ENCODE data around the gene NXPH1. TPM values are rescaled to one million over a fixed set of nuclear protein-coding genes. Genes with fewer than 3 reads are reported as not detected.
A peak's percentile ranks its signal among the peaks of the same experiment; 100 is the strongest.

NXPH1 gene
- not detected for total RNA-seq
- polyA plus RNA-seq = not detected
- not detected for total RNA-seq

DNA sequence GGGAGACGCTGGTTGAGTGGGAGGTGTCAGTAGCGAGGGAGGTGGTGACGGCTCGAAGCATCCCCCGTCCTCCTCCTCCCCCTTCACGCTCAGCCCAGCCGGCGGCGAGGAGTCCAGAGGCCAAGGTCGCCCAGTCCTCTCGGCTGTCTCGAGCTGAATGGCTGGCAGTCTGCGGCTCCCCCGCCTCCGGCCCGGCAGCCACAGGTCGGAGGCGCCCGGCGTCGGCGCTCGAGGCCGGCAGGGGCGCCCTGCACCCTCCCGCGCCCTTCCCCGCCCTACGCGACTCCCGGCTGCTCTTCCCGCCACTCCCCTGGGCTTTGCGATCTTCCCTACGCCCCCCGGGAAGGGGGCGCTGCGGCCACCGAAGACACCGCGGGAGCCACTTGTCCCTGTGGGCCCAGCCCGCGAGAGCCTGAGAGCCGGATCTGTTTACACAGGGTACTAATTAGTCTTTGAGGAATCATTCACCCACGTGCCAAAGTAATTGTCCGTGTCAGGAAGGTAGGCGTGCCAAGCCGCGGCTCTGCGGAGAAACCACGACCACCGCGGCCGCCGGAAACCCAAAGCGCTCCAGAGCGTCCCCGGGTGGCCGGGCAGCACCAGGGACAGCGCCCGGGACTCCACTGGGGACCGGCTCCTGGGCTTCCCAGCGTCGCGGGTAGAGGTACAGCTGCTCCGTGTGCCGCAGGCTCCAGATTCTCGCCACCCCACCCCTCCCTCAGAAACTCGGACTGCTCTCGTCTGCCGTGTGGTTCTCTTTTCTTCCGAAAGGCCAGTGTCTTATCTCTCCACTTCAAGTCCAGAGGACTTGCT, at the start of gene NXPH1:
Gene NXPH1 (plus strand): TSS at position 133 of the 813 bp plus-strand sequence.
- H3K27ac Mint-ChIP-seq = peak within 1 kb of the TSS in 2 of 9 donors; percentile 12 to 36
- no peak for ATAC-seq

GRCh38 chr7:8384901-8385300, 48.5 kb upstream of the NXPH1 start:
- no peaks in the 10 kb centered on the region for H3K9me3 ChIP-seq (ENCODE audit: control insufficient read depth in 2 of 3, low read length in 3 of 3)
- Mint-ChIP-seq H3K9me3 (peaks cover 0 to 4% (median 0%) of the 10 kb centered on the region in 11 donors), H3K4me1 (peaks cover 0 to 5% (median 0%) of the 10 kb centered on the region in 7 donors), H3K4me3 (no peak overlapping the region), H3K36me3 (no peaks in the 10 kb centered on the region), H3K27ac (no peak overlapping the region), H3K27me3 (peaks cover 14 to 37% (median 18%) of the 10 kb centered on the region in 5 donors)
- intact Hi-C loops (cut with micrococcal nuclease) = no loop called here
- DNase-seq = no peak
- H3K4me1 ChIP-seq (ENCODE audit: control insufficient read depth in 2 of 2, insufficient read depth in 2 of 2, low read length in 2 of 2) = no peaks in the 10 kb centered on the region
- CTCF ChIA-PET = no interaction called here
- H3K27ac ChIP-seq (ENCODE audit: low read depth, low read length) = no peak overlapping the region
- no peaks in the 10 kb centered on the region for H3K36me3 ChIP-seq (ENCODE audit: control insufficient read depth in 2 of 3, insufficient read depth in 3 of 3, low read length in 3 of 3)
- ATAC-seq = no peak
- H3K27me3 ChIP-seq (ENCODE audit: control insufficient read depth in 2 of 2, insufficient read depth in 2 of 2, low read length in 2 of 2) = no peaks in the 10 kb centered on the region
- POLR2A ChIA-PET = no interaction called here
- H3K4me3 ChIP-seq (ENCODE audit: low read length) = no peak overlapping the region

More for the DNA sequence above, at the start of gene NXPH1:
- DNase-seq = no peak
- H3K9me3 ChIP-seq (ENCODE audit: control insufficient read depth in 2 of 3, low read length in 3 of 3) = no peaks in the 10 kb centered on the region
- no peaks in the 10 kb centered on the region for H3K36me3 ChIP-seq (ENCODE audit: control insufficient read depth in 2 of 3, insufficient read depth in 3 of 3, low read length in 3 of 3)
- POLR2A ChIA-PET = no interaction called here
- no peaks in the 10 kb centered on the region for H3K4me1 ChIP-seq (ENCODE audit: control insufficient read depth in 2 of 2, insufficient read depth in 2 of 2, low read length in 2 of 2)
- intact Hi-C loops (cut with micrococcal nuclease) = loop anchor here in 1 of 2 donors (1.0 kb wide), 1 partner anchor 10 kb away; no protein-coding TSS in a partner anchor
- peaks cover 0 to 22% of the 10 kb centered on the region in 2 donors for H3K27me3 ChIP-seq (ENCODE audit: control insufficient read depth in 2 of 2, insufficient read depth in 2 of 2, low read length in 2 of 2)
- CTCF ChIA-PET = no interaction called here
- peaks cover 0 to 16% (median 5%) of the 10 kb centered on the region in 11 donors for H3K9me3 Mint-ChIP-seq
- peaks cover 78 to 89% (median 78%) of the 10 kb centered on the region in 5 donors for H3K27me3 Mint-ChIP-seq
- peak within 1 kb of the TSS in 9 of 10 donors; percentile 3 to 87 (median 40) for H3K4me3 Mint-ChIP-seq
- peaks cover 8 to 31% (median 26%) of the 10 kb centered on the region in 7 donors for H3K4me1 Mint-ChIP-seq
- no peak within 1 kb of the TSS for H3K4me3 ChIP-seq (ENCODE audit: low read length)
- H3K27ac ChIP-seq (ENCODE audit: low read depth, low read length) = no peak within 1 kb of the TSS
- peaks cover 0 to 10% (median 4%) of the 10 kb centered on the region in 5 donors for H3K36me3 Mint-ChIP-seq

- DNase-seq = no peak
- no peak overlapping the region for H3K27ac Mint-ChIP-seq
- CTCF ChIA-PET = no interaction called here
- POLR2A ChIA-PET = no interaction called here
- H3K27me3 Mint-ChIP-seq = peaks cover 14 to 34% (median 27%) of the 10 kb centered on the region in 5 donors
- ATAC-seq = no peak
- no peaks in the 10 kb centered on the region for H3K27me3 ChIP-seq (ENCODE audit: control insufficient read depth in 2 of 2, insufficient read depth in 2 of 2, low read length in 2 of 2)
- H3K4me1 Mint-ChIP-seq = peaks cover 0 to 5% (median 0%) of the 10 kb centered on the region in 7 donors
- no peak overlapping the region for H3K4me3 Mint-ChIP-seq
- H3K27ac ChIP-seq (ENCODE audit: low read depth, low read length) = no peak overlapping the region
- intact Hi-C loops (cut with micrococcal nuclease) = no loop called here
- no peaks in the 10 kb centered on the region for H3K36me3 ChIP-seq (ENCODE audit: control insufficient read depth in 2 of 3, insufficient read depth in 3 of 3, low read length in 3 of 3)
- H3K4me1 ChIP-seq (ENCODE audit: control insufficient read depth in 2 of 2, insufficient read depth in 2 of 2, low read length in 2 of 2) = no peaks in the 10 kb centered on the region
- H3K9me3 ChIP-seq (ENCODE audit: control insufficient read depth in 2 of 3, low read length in 3 of 3) = no peaks in the 10 kb centered on the region
- H3K36me3 Mint-ChIP-seq = no peaks in the 10 kb centered on the region
- H3K4me3 ChIP-seq (ENCODE audit: low read length) = no peak overlapping the region
- H3K9me3 Mint-ChIP-seq = peaks cover 0 to 4% (median 0%) of the 10 kb centered on the region in 11 donors
Measured at GRCh38 chr7:8386926-8387550, 46.4 kb upstream of the NXPH1 start.

DNA sequence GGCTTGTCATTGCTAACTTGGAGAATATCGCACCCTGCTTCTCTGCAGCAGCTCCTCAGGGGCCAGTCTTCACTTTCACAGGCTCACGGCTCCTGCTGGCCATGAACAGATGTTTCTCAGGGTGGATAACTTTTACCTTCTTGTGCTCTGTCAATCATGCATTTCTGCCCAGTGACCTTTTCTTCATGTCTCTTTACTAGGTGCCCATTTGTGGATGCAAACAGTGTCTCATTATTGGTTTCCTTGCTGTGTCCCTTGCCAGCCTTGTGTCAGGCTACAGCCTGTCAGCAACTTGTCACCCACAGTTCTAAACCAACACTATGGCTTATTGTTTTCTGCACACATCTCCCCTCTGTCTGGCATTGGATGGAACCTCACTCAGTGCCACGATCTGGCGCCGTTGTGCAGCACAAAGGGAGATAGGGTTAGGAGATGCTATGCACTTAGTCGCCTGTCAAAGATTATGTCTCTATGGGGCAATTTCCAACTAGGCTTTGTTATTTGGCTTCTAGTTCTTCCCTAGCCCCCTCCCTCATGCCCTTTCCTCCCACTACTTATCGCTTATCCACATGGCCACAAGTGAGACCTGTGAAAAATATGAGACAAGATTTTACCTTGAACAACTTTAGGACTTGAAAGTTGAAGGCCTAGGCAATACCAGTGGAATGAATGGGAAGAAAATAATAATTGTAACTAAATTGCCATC, 45.7 kb upstream of the NXPH1 start:
- DNase-seq = no peak
- ATAC-seq = no peak
- Mint-ChIP-seq H3K27ac (no peak overlapping the region), H3K9me3 (peaks cover 0 to 4% (median 0%) of the 10 kb centered on the region in 11 donors), H3K4me1 (peaks cover 0 to 5% (median 0%) of the 10 kb centered on the region in 7 donors), H3K4me3 (no peak overlapping the region), H3K27me3 (peaks cover 14 to 39% (median 31%) of the 10 kb centered on the region in 5 donors), H3K36me3 (no peaks in the 10 kb centered on the region)
- intact Hi-C loops (cut with micrococcal nuclease) = no loop called here
- no peak overlapping the region for H3K4me3 ChIP-seq (ENCODE audit: low read length)
- no peak overlapping the region for H3K27ac ChIP-seq (ENCODE audit: low read depth, low read length)
- ChIA-PET POLR2A (no interaction called here), CTCF (no interaction called here)
- H3K9me3 ChIP-seq (ENCODE audit: control insufficient read depth in 2 of 3, low read length in 3 of 3) = no peaks in the 10 kb centered on the region
- H3K36me3 ChIP-seq (ENCODE audit: control insufficient read depth in 2 of 3, insufficient read depth in 3 of 3, low read length in 3 of 3) = no peaks in the 10 kb centered on the region
- no peaks in the 10 kb centered on the region for H3K4me1 ChIP-seq (ENCODE audit: control insufficient read depth in 2 of 2, insufficient read depth in 2 of 2, low read length in 2 of 2)
- no peaks in the 10 kb centered on the region for H3K27me3 ChIP-seq (ENCODE audit: control insufficient read depth in 2 of 2, insufficient read depth in 2 of 2, low read length in 2 of 2)

DNA sequence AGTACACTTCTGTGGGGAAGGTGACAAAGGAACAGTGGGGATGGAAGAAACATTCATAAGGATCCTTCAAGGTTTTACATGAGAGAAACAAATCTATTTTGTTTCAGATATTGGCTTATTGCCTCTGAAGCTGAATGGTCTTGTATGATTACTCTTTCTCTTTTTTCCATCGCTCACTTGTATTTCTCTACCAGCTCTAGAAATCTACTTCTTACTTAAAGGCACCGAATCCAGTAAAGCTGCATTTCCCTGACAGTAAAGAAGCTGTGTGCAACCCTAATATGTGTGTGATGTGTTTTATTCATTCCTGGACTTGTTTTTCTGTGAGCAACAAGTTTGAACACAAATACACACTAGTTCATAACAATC, 45.2 kb upstream of the NXPH1 start:
- Histone ChIP-seq H3K9me3 (ENCODE audit: control insufficient read depth in 2 of 3, low read length in 3 of 3) (no peaks in the 10 kb centered on the region), H3K27me3 (ENCODE audit: control insufficient read depth in 2 of 2, insufficient read depth in 2 of 2, low read length in 2 of 2) (no peaks in the 10 kb centered on the region), H3K4me1 (ENCODE audit: control insufficient read depth in 2 of 2, insufficient read depth in 2 of 2, low read length in 2 of 2) (no peaks in the 10 kb centered on the region), H3K4me3 (ENCODE audit: low read length) (no peak overlapping the region), H3K27ac (ENCODE audit: low read depth, low read length) (no peak overlapping the region), H3K36me3 (ENCODE audit: control insufficient read depth in 2 of 3, insufficient read depth in 3 of 3, low read length in 3 of 3) (no peaks in the 10 kb centered on the region)
- H3K4me1 Mint-ChIP-seq = peaks cover 0 to 5% (median 0%) of the 10 kb centered on the region in 7 donors
- H3K27me3 Mint-ChIP-seq = peaks cover 14 to 39% (median 36%) of the 10 kb centered on the region in 5 donors
- ATAC-seq = no peak
- ChIA-PET POLR2A (no interaction called here), CTCF (no interaction called here)
- DNase-seq = no peak
- no peak overlapping the region for H3K27ac Mint-ChIP-seq
- no peaks in the 10 kb centered on the region for H3K36me3 Mint-ChIP-seq
- H3K4me3 Mint-ChIP-seq = no peak overlapping the region
- H3K9me3 Mint-ChIP-seq = peaks cover 0 to 4% (median 0%) of the 10 kb centered on the region in 11 donors
- intact Hi-C loops (cut with micrococcal nuclease) = no loop called here

DNA sequence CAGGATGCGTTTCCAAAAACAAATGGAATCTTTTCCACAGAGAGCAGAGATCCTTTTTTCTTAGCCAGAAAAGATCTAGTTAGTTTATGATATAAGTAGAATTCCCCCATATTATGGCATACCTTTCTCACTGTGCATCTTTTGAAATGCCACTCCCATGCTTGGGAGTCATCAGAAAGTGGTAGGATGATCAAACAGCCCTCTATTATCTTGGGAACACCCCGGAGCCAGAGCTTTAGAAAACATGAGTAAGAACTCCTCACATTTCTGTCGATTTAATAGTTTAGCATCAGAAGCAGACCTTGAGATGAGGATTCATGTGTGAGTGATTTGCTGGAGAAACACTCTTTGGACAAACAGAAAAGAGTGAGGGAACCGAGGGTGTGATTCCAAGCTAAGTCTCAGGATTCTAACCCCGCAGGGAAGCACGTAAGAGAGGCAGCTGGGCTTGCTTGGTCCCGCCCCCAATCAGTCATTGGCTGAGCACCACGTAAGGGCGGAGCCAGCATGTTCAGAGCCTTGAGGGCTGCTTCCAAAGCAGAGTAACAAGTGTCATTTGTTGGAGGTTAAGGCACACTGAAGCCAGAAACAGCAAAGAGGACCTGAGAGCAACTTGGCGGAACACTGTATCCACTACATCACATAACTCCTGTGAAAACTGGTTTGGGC, 43.7 kb upstream of the NXPH1 start:
- no peak overlapping the region for H3K27ac Mint-ChIP-seq
- ChIA-PET POLR2A (no interaction called here), CTCF (no interaction called here)
- H3K27me3 Mint-ChIP-seq = peaks cover 14 to 46% (median 41%) of the 10 kb centered on the region in 5 donors
- DNase-seq = no peak
- H3K4me1 ChIP-seq (ENCODE audit: control insufficient read depth in 2 of 2, insufficient read depth in 2 of 2, low read length in 2 of 2) = no peaks in the 10 kb centered on the region
- H3K9me3 ChIP-seq (ENCODE audit: control insufficient read depth in 2 of 3, low read length in 3 of 3) = no peaks in the 10 kb centered on the region
- ATAC-seq = no peak
- intact Hi-C loops (cut with micrococcal nuclease) = no loop called here
- no peaks in the 10 kb centered on the region for H3K36me3 ChIP-seq (ENCODE audit: control insufficient read depth in 2 of 3, insufficient read depth in 3 of 3, low read length in 3 of 3)
- H3K9me3 Mint-ChIP-seq = peaks cover 0 to 4% (median 0%) of the 10 kb centered on the region in 11 donors
- H3K36me3 Mint-ChIP-seq = no peaks in the 10 kb centered on the region
- H3K4me1 Mint-ChIP-seq = peaks cover 0 to 5% (median 0%) of the 10 kb centered on the region in 7 donors
- H3K4me3 ChIP-seq (ENCODE audit: low read length) = no peak overlapping the region
- no peak overlapping the region for H3K27ac ChIP-seq (ENCODE audit: low read depth, low read length)
- no peaks in the 10 kb centered on the region for H3K27me3 ChIP-seq (ENCODE audit: control insufficient read depth in 2 of 2, insufficient read depth in 2 of 2, low read length in 2 of 2)
- H3K4me3 Mint-ChIP-seq = no peak overlapping the region

All from naive thymus-derived CD4-positive, alpha-beta T cell (primary cell).